ENCODE data around the gene RASD1.
"Not testable (repeated sequence)": the region's sequence is repeated elsewhere in the genome, so short reads cannot be mapped to it uniquely, and the experiment has no call there.

Gene RASD1

DNA sequence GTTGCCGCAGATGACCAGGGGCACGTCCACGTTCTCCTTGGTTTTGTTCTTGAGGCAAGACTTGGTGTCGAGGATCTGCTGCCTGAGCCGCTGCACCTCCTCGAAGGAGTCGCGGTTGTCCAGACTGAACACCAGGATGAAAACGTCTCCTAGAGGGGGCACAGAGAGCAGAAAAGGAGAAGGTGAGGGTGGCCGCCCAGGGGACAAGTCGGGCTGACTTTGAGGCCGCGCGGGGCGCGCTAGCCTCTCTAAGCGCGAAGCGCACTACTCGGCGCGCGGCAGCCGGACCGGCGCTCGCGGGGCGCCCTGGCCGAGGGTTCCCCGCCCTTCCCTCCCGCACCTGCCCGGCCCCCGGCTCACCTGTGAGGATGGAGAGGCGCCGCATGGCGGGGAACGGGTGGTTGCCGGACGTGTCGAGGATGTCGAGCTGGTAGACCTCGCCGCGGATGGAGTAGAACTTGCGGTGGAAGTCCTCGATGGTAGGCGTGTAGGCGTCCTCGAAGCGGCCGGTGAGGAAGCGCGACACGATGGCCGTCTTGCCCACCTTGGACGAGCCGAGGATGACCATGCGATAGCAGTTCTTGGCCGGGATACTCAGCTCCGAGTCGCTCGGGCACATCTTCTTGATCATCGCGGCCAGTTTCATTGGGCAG is 533 bp downstream of the RASD1 start:
- H3K9me3 Mint-ChIP-seq: no peaks in the 10 kb centered on the region
- peaks cover 2% of the 10 kb centered on the region for H3K36me3 Mint-ChIP-seq
- peak overlapping the region; percentile 86 for H3K4me3 Mint-ChIP-seq
- peaks cover 11% of the 10 kb centered on the region for H3K4me1 Mint-ChIP-seq
- peaks cover 2% of the 10 kb centered on the region for H3K27me3 Mint-ChIP-seq
- no peak overlapping the region for H3K27ac Mint-ChIP-seq

- no peak overlapping the region for H3K27ac Mint-ChIP-seq
- peaks cover 2% of the 10 kb centered on the region for H3K27me3 Mint-ChIP-seq
- peaks cover 11% of the 10 kb centered on the region for H3K4me1 Mint-ChIP-seq
- H3K36me3 Mint-ChIP-seq: peaks cover 2% of the 10 kb centered on the region
- H3K4me3 Mint-ChIP-seq: peak overlapping the region; percentile 86
- no peaks in the 10 kb centered on the region for H3K9me3 Mint-ChIP-seq
Measured at GRCh38 chr17:17494870-17495535, 1.2 kb downstream of the RASD1 start.

GRCh38 chr17:17494499-17494869 is 1.7 kb downstream of the RASD1 start:
- peaks cover 11% of the 10 kb centered on the region for H3K4me1 Mint-ChIP-seq
- peaks cover 4% of the 10 kb centered on the region for H3K36me3 Mint-ChIP-seq
- H3K27ac Mint-ChIP-seq: no peak overlapping the region
- no peaks in the 10 kb centered on the region for H3K9me3 Mint-ChIP-seq
- H3K27me3 Mint-ChIP-seq: peaks cover 2% of the 10 kb centered on the region
- peak overlapping the region; percentile 33 for H3K4me3 Mint-ChIP-seq

- Mint-ChIP-seq H3K27me3 (peaks cover 2% of the 10 kb centered on the region), H3K27ac (no peak overlapping the region), H3K4me1 (peaks cover 11% of the 10 kb centered on the region), H3K4me3 (no peak overlapping the region), H3K36me3 (peaks cover 4% of the 10 kb centered on the region), H3K9me3 (no peaks in the 10 kb centered on the region)
Measured at GRCh38 chr17:17493986-17494466, 2.2 kb downstream of the RASD1 start.

DNA sequence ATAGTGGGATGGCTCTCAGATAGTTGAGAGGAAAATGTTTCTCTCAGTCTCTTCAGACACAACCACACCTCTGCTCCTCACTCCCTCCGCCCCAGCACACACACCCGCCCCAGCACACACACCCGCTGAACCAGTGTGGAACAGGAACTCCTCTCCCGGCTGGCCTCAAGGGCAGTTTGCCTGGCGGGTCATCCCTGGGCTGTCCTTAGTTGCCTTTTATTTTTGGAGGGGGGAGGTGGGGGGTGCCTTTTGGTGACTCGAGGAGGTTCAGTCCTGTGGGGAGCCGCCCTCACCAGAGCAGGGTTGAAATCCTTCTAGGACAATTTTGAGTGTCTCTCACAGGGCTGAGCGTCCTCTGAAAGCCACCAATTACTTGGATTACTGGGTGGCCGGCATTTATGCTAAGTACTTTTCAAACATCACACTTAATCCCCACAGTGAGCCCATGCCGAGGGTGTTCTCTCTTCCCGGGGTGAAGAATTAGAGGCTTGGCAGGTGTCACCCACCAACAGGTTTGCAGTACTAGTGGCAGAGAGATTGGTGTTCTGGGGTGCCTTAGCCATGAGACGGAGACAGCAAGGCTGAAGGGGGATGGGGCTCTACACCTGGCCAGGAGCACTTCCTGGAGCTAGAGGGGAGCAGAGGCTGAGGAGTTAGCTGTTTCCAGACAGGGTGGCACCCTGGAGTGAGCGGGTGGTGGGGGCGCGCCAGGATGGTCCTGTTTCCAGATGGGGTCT is 2.8 kb downstream of the RASD1 start:
- H3K36me3 Mint-ChIP-seq: peaks cover 4% of the 10 kb centered on the region
- H3K4me3 Mint-ChIP-seq: peak overlapping the region; percentile 11
- no peak overlapping the region for H3K27ac Mint-ChIP-seq

DNA sequence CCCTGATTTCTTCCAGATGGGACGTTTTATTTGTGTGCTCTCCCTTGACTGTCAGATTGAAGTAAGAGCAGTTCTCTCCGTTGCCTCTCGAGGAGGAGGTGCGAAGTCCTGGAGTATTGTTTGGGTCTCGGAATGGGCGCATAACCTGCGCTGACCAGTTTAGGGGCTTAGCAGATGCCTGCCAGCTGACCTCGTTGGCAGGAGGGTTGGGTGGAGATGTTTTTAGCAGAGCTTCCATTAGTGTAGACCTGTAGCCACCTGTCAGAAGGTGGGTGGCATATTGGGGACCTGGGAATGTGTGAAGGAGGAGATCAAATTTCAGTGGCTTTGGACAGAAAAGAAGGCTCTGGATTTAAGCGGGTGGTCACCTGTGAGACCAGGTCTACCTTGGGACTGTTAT is 3.6 kb downstream of the RASD1 start:
- no peaks in the 10 kb centered on the region for H3K9me3 Mint-ChIP-seq
- H3K27me3 Mint-ChIP-seq: peaks cover 2% of the 10 kb centered on the region
- H3K36me3 Mint-ChIP-seq: peaks cover 8% of the 10 kb centered on the region
- peaks cover 11% of the 10 kb centered on the region for H3K4me1 Mint-ChIP-seq
- peak overlapping the region; percentile 21 for H3K4me3 Mint-ChIP-seq
- H3K27ac Mint-ChIP-seq: no peak overlapping the region

More for the DNA sequence above, 2.8 kb downstream of the RASD1 start:
- peaks cover 2% of the 10 kb centered on the region for H3K27me3 Mint-ChIP-seq
- peaks cover 11% of the 10 kb centered on the region for H3K4me1 Mint-ChIP-seq
- H3K9me3 Mint-ChIP-seq: no peaks in the 10 kb centered on the region

GRCh38 chr17:17492085-17492484 is 4.1 kb downstream of the RASD1 start:
- peaks cover 8% of the 10 kb centered on the region for H3K36me3 Mint-ChIP-seq
- H3K9me3 Mint-ChIP-seq: no peaks in the 10 kb centered on the region
- H3K4me3 Mint-ChIP-seq: no peak overlapping the region
- H3K4me1 Mint-ChIP-seq: peaks cover 11% of the 10 kb centered on the region
- H3K27ac Mint-ChIP-seq: no peak overlapping the region
- peaks cover 2% of the 10 kb centered on the region for H3K27me3 Mint-ChIP-seq

DNA sequence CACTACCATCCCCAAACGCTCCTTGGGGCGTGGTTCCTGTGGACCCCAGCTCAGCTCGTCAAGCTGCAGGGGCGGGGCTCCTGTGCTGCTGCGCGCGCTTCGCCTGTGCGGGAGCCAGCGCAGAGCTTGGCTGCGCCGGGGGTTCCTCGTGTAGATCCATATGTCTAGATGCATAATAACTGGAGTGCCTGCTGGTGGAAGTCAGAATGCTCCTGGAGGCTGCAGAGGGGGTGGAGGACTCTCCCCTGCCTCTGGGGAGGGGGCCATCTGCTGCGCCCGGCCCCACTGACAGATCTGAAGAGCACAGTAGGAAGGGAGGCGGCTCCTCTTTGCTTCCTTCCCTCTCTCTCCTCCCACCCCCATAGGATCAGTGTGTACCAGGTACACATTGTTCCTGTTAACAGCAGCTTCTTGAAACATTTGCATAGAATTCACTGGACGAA is 4.6 kb downstream of the RASD1 start:
- Mint-ChIP-seq H3K36me3 (peaks cover 8% of the 10 kb centered on the region), H3K27me3 (peaks cover 2% of the 10 kb centered on the region), H3K9me3 (no peaks in the 10 kb centered on the region), H3K27ac (no peak overlapping the region), H3K4me3 (no peak overlapping the region), H3K4me1 (peaks cover 12% of the 10 kb centered on the region)

- no peak overlapping the region for H3K4me3 Mint-ChIP-seq
- H3K4me1 Mint-ChIP-seq: peaks cover 12% of the 10 kb centered on the region
- peaks cover 8% of the 10 kb centered on the region for H3K36me3 Mint-ChIP-seq
Measured at GRCh38 chr17:17491031-17491471, 5.1 kb downstream of the RASD1 start.

DNA sequence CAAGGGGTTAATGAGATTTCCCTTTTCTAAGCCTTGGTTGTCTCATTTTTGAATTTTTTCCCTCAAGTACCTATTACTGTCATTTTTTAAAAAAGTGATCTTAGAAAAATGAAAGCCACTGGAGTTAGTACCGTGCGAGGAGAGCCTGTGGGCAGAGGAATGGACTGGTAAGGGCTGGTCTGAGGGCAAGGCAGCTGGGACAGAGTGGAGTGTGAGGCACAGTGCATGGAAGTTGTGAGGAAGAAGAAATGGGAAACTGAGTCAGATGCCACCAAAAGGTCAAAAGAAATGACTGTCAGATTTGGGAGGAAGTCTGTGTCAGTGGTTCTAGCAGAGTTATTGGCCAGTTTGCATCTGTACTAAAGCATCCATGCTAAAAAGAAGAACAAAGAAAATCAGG is 8.2 kb downstream of the RASD1 start:
- H3K4me3 Mint-ChIP-seq: no peak overlapping the region
- H3K4me1 Mint-ChIP-seq: peaks cover 23% of the 10 kb centered on the region
- peaks cover 10% of the 10 kb centered on the region for H3K36me3 Mint-ChIP-seq
- H3K9me3 Mint-ChIP-seq: no peaks in the 10 kb centered on the region
- H3K27me3 Mint-ChIP-seq: no peaks in the 10 kb centered on the region
- no peak overlapping the region for H3K27ac Mint-ChIP-seq

More at GRCh38 chr17:17491031-17491471, 5.1 kb downstream of the RASD1 start:
- Mint-ChIP-seq H3K9me3 (no peaks in the 10 kb centered on the region), H3K27me3 (peaks cover 2% of the 10 kb centered on the region), H3K27ac (no peak overlapping the region)

DNA sequence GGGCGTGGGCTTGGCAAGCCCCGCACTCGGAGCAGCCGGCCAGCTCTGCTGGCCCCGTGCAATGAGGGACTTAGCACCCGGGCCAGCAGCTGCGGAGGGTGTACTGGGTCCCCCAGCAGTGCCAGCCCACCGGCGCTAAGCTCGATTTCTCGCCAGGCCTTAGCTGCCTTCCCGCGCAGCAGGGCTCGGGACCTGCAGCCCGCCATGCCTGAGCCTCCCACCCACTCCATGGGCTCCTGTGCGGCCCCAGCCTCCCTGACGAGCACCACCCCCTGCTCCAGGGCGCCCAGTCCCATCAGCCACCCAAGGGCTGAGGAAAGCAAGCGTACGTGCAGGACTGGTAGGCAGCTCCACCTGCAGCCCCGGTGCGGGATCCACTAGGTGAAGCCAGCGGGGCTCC is 9.8 kb downstream of the RASD1 start:
- not testable (repeated sequence) for H3K9me3 Mint-ChIP-seq, H3K4me3 Mint-ChIP-seq, H3K27ac Mint-ChIP-seq, H3K27me3 Mint-ChIP-seq, H3K36me3 Mint-ChIP-seq
- H3K4me1 Mint-ChIP-seq: peaks cover 38% of the 10 kb centered on the region

DNA sequence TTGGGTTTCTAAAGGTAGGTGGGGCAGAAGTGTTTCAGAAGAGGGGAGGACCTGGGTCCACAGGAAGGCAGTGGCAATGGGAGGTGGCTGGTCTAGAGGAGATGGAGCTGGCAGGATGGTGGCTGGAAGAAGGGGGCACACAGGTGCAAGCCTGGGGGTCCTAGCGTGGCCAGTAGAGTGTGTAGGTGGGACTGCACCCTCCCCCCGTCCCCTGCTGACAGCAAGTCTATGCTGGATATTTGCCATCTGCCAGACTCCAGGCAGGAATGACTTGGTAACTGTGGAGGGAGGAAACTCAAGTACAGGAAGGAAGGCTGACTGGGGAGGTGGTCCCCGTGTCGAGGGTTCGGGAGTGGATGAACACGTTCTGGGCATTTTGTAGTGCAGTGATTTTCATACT is 10.8 kb downstream of the RASD1 start:
- Mint-ChIP-seq H3K36me3 (peaks cover 10% of the 10 kb centered on the region), H3K27me3 (no peaks in the 10 kb centered on the region), H3K27ac (no peak overlapping the region), H3K9me3 (no peaks in the 10 kb centered on the region), H3K4me3 (no peak overlapping the region), H3K4me1 (peaks cover 48% of the 10 kb centered on the region)

DNA sequence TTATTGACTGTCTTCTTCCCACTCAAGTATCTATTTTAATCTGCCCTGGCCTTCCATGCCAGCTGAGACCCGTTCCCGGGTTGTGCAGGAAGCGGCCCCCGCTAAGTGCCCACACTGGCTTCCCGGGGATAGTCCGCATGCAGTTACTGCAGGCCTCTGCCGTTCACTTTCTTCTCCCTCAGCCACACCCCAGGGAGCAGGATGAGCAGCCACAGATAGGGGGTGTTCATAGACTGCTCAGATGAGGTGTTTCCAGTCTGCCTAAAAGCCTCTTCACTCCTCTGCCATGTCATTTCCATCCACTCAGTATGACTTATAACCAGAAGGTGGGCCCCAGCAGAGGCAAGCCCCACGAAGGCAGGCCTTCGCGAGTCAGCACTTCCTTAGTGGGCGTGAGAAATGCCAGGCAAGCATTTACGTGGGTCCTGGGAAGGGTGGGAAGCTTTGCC is 11.7 kb downstream of the RASD1 start:
- no peaks in the 10 kb centered on the region for H3K9me3 Mint-ChIP-seq
- H3K4me1 Mint-ChIP-seq: peaks cover 58% of the 10 kb centered on the region
- no peak overlapping the region for H3K4me3 Mint-ChIP-seq
- no peak overlapping the region for H3K27ac Mint-ChIP-seq
- peaks cover 9% of the 10 kb centered on the region for H3K36me3 Mint-ChIP-seq
- no peaks in the 10 kb centered on the region for H3K27me3 Mint-ChIP-seq

DNA sequence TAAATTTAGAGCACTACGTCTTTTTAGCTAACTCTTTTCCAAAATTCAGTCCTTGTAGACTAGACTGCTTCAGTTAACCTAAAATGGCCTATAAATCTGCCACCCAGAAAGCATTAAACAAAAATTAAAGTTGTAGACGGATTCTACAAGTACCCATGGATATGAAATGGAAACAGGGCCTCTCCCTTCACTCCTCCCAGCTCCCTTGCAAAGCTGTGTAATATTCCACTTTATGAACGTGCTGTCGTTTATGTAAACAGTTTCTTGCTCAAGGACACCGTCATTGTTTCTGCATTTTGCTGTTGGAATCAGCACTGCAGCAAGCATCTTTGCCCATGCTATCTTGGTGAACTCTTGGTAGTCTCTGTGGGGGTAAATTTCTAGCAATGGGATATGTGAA is 14.3 kb downstream of the RASD1 start:
- Mint-ChIP-seq H3K4me1 (peaks cover 76% of the 10 kb centered on the region), H3K27me3 (no peaks in the 10 kb centered on the region), H3K9me3 (no peaks in the 10 kb centered on the region), H3K36me3 (peaks cover 6% of the 10 kb centered on the region), H3K27ac (no peak overlapping the region), H3K4me3 (no peak overlapping the region)

DNA sequence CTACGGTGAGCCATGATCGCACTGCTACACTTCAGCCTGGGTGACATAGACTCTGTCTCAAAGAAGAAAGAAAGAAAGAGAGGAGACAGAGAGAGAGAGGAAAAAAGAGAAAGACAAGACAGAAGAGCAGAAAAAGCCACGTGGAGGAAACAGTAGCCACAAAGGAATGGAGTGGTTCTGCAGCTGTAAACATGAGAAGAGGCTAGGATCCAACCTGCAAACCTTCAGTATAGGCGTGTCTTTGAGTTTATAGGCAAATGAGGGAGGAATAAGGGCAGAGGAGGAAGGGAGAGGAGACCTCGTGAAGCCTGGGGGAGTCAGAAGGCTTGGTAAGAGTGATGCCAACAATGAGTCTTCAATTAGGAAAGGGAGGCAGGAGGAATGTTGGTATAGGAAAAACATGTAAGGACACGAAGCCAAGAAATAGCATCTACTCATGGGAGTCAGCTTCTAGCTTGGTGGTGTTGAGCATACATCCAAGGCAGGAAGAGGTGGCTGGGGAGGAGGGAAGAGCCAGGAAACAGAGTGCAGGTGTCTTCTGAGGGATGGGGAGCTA is 15.5 kb downstream of the RASD1 start:
- Mint-ChIP-seq H3K4me3 (peak overlapping the region; percentile 24), H3K27me3 (no peaks in the 10 kb centered on the region), H3K4me1 (peaks cover 82% of the 10 kb centered on the region), H3K27ac (no peak overlapping the region), H3K9me3 (no peaks in the 10 kb centered on the region), H3K36me3 (peaks cover 6% of the 10 kb centered on the region)
